Panc1 (cell line): Measurements from ENCODE around the gene TOLLIP.

Experiments used
- POLR2AphosphoS5 ChIP-seq: IDR thresholded peaks from 2 replicates; pipeline ENCODE4 v1.6.1; 2012; ENCODE audit warnings: mild to moderate bottlenecking, low read depth, low read length, moderate library complexity
- TCF7L2 ChIP-seq: IDR thresholded peaks from 2 replicates; pipeline ENCODE4 v1.6.1; 2011; ENCODE audit warnings: mild to moderate bottlenecking, low read depth, low read length, inconsistent platforms
- TF ChIP-seq, protein P1 (sequence below), 2 experiments: IDR thresholded peaks; 2 replicates each; pipeline ENCODE4 v1.6.1; 2011 to 2012; ENCODE audit warnings: low read depth in 2 of 2, control low read depth in 1 of 2, low read length in 1 of 2, mild to moderate bottlenecking in 1 of 2, moderate library complexity in 1 of 2; ENCODE audit not compliant: insufficient read depth in 1 of 2
- TF ChIP-seq, protein P2 (sequence below): fragments of 450-650 bp; IDR thresholded peaks from 2 replicates; pipeline ENCODE4 v1.5.1; 2017; ENCODE audit warnings: mild to moderate bottlenecking

DNA sequence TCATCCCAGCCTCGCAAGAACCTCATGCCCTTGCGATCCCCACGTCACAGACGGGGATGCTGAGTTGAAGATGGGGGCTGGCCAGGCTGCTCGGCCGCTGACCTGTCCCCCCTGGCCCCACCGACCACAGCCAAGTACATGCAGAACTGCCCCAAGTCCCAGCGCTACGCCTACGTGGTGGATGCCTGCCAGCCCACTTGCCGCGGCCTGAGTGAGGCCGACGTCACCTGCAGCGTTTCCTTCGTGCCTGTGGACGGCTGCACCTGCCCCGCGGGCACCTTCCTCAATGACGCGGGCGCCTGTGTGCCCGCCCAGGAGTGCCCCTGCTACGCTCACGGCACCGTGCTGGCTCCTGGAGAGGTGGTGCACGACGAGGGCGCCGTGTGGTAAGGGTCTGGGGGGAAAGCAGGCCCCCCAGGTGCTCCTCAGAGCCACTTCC lies 76.5 kb downstream of the TOLLIP start:
- TF ChIP-seq POLR2AphosphoS5 (no peak), TCF7L2 (no peak)
- TF ChIP-seq, protein P1, sequence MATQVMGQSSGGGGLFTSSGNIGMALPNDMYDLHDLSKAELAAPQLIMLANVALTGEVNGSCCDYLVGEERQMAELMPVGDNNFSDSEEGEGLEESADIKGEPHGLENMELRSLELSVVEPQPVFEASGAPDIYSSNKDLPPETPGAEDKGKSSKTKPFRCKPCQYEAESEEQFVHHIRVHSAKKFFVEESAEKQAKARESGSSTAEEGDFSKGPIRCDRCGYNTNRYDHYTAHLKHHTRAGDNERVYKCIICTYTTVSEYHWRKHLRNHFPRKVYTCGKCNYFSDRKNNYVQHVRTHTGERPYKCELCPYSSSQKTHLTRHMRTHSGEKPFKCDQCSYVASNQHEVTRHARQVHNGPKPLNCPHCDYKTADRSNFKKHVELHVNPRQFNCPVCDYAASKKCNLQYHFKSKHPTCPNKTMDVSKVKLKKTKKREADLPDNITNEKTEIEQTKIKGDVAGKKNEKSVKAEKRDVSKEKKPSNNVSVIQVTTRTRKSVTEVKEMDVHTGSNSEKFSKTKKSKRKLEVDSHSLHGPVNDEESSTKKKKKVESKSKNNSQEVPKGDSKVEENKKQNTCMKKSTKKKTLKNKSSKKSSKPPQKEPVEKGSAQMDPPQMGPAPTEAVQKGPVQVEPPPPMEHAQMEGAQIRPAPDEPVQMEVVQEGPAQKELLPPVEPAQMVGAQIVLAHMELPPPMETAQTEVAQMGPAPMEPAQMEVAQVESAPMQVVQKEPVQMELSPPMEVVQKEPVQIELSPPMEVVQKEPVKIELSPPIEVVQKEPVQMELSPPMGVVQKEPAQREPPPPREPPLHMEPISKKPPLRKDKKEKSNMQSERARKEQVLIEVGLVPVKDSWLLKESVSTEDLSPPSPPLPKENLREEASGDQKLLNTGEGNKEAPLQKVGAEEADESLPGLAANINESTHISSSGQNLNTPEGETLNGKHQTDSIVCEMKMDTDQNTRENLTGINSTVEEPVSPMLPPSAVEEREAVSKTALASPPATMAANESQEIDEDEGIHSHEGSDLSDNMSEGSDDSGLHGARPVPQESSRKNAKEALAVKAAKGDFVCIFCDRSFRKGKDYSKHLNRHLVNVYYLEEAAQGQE (IDR thresholded peaks at IDR 0.05; ENCODE audit: insufficient read depth in 1 of 2, low read depth in 2 of 2, low read length in 1 of 2), result 0 out of 4 replicates have a peak, but pooled peaks of 1 of the 2 experiments have one; percentile 12
- TF ChIP-seq, protein P2, sequence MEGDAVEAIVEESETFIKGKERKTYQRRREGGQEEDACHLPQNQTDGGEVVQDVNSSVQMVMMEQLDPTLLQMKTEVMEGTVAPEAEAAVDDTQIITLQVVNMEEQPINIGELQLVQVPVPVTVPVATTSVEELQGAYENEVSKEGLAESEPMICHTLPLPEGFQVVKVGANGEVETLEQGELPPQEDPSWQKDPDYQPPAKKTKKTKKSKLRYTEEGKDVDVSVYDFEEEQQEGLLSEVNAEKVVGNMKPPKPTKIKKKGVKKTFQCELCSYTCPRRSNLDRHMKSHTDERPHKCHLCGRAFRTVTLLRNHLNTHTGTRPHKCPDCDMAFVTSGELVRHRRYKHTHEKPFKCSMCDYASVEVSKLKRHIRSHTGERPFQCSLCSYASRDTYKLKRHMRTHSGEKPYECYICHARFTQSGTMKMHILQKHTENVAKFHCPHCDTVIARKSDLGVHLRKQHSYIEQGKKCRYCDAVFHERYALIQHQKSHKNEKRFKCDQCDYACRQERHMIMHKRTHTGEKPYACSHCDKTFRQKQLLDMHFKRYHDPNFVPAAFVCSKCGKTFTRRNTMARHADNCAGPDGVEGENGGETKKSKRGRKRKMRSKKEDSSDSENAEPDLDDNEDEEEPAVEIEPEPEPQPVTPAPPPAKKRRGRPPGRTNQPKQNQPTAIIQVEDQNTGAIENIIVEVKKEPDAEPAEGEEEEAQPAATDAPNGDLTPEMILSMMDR, result no peak
